ENCODE results near the gene ECEL1.

The ECEL1 gene

GRCh38 chr2:232515639-232516038 lies 28.0 kb upstream of the ECEL1 start:
- no peak for DNase-seq (ENCODE audit: low read depth, low spot score)
- TF ChIP-seq CTCF (IDR thresholded peaks at IDR 0.05; ENCODE audit: low read depth, low read length), result no peak
- no peak overlapping the region for H3K4me3 ChIP-seq (ENCODE audit: low read depth, low read length)
- in situ Hi-C loops (cut with HindIII; ENCODE audit: low sequenced_read_pairs), result no loop called here

GRCh38 chr2:232513353-232513752 lies 25.7 kb upstream of the ECEL1 start:
- H3K4me3 ChIP-seq (ENCODE audit: low read depth, low read length), result no peak overlapping the region
- no peak for DNase-seq (ENCODE audit: low read depth, low spot score)
- in situ Hi-C loops (cut with HindIII; ENCODE audit: low sequenced_read_pairs), result no loop called here
- TF ChIP-seq CTCF (IDR thresholded peaks at IDR 0.05; ENCODE audit: low read depth, low read length), result no peak

GRCh38 chr2:232512602-232513001 lies 25.0 kb upstream of the ECEL1 start:
- TF ChIP-seq CTCF (IDR thresholded peaks at IDR 0.05; ENCODE audit: low read depth, low read length), result no peak
- no peak for DNase-seq (ENCODE audit: low read depth, low spot score)
- H3K4me3 ChIP-seq (ENCODE audit: low read depth, low read length), result no peak overlapping the region
- in situ Hi-C loops (cut with HindIII; ENCODE audit: low sequenced_read_pairs), result no loop called here

- TF ChIP-seq CTCF (IDR thresholded peaks at IDR 0.05; ENCODE audit: low read depth, low read length), result no peak
- in situ Hi-C loops (cut with HindIII; ENCODE audit: low sequenced_read_pairs), result no loop called here
- DNase-seq (ENCODE audit: low read depth, low spot score), result no peak
- H3K4me3 ChIP-seq (ENCODE audit: low read depth, low read length), result no peak overlapping the region
Observed at GRCh38 chr2:232511336-232511890, 23.8 kb upstream of the ECEL1 start.

GRCh38 chr2:232508251-232508650 lies 20.6 kb upstream of the ECEL1 start:
- DNase-seq (ENCODE audit: low read depth, low spot score), result no peak
- in situ Hi-C loops (cut with HindIII; ENCODE audit: low sequenced_read_pairs), result no loop called here
- H3K4me3 ChIP-seq (ENCODE audit: low read depth, low read length), result no peak overlapping the region
- no peak for TF ChIP-seq CTCF (IDR thresholded peaks at IDR 0.05; ENCODE audit: low read depth, low read length)

GRCh38 chr2:232506709-232507108 lies 19.1 kb upstream of the ECEL1 start:
- H3K4me3 ChIP-seq (ENCODE audit: low read depth, low read length), result no peak overlapping the region
- no peak for DNase-seq (ENCODE audit: low read depth, low spot score)
- in situ Hi-C loops (cut with HindIII; ENCODE audit: low sequenced_read_pairs), result no loop called here
- no peak for TF ChIP-seq CTCF (IDR thresholded peaks at IDR 0.05; ENCODE audit: low read depth, low read length)

- no peak for TF ChIP-seq CTCF (IDR thresholded peaks at IDR 0.05; ENCODE audit: low read depth, low read length)
- in situ Hi-C loops (cut with HindIII; ENCODE audit: low sequenced_read_pairs), result no loop called here
- no peak overlapping the region for H3K4me3 ChIP-seq (ENCODE audit: low read depth, low read length)
- no peak for DNase-seq (ENCODE audit: low read depth, low spot score)
Observed at GRCh38 chr2:232505856-232506255, 18.2 kb upstream of the ECEL1 start.

Data from astrocyte of the spinal cord (primary cell).